HG02981 (cell line): Measurements from ENCODE around the gene HMX1.

Experiments
- ATAC-seq: cut with Tn5 transposase; IDR thresholded peaks from one replicate; pipeline ENCODE4 v1.9.1; 2021; ENCODE audit warnings: mild to moderate bottlenecking, moderate library complexity; ENCODE audit not compliant: unreplicated experiment

The HMX1 gene

GRCh38 chr4:8871417-8872401 lies at the start of gene HMX1:
Gene HMX1 (minus strand): TSS chr4:8871839. CDS start chr4:8871614, 225 bp downstream.
- ATAC-seq = no peak

GRCh38 chr4:8920969-8921368 lies 49.3 kb upstream of the HMX1 start:
- no peak for ATAC-seq

- no peak for ATAC-seq
Measured at GRCh38 chr4:8920289-8920965, 48.8 kb upstream of the HMX1 start.

GRCh38 chr4:8919651-8920288 lies 48.1 kb upstream of the HMX1 start:
- no peak for ATAC-seq

GRCh38 chr4:8917868-8918783 lies 46.5 kb upstream of the HMX1 start:
- peak; percentile 74 for ATAC-seq

GRCh38 chr4:8917321-8917811 lies 45.7 kb upstream of the HMX1 start:
- no peak for ATAC-seq

GRCh38 chr4:8916906-8917305 lies 45.3 kb upstream of the HMX1 start:
- no peak for ATAC-seq

GRCh38 chr4:8916351-8916885 lies 44.8 kb upstream of the HMX1 start:
- ATAC-seq = no peak

- no peak for ATAC-seq
Measured at GRCh38 chr4:8915201-8916200, 43.9 kb upstream of the HMX1 start.

- ATAC-seq = no peak
Measured at GRCh38 chr4:8914461-8915171, 43.0 kb upstream of the HMX1 start.

- ATAC-seq = no peak
Measured at GRCh38 chr4:8913858-8914460, 42.3 kb upstream of the HMX1 start.

GRCh38 chr4:8913121-8913857 lies 41.6 kb upstream of the HMX1 start:
- ATAC-seq = no peak

GRCh38 chr4:8912506-8912905 lies 40.9 kb upstream of the HMX1 start:
- ATAC-seq = no peak

- no peak for ATAC-seq
Measured at GRCh38 chr4:8912089-8912455, 40.4 kb upstream of the HMX1 start.

- no peak for ATAC-seq
Measured at GRCh38 chr4:8911316-8912088, 39.9 kb upstream of the HMX1 start.

GRCh38 chr4:8910822-8911315 lies 39.2 kb upstream of the HMX1 start:
- ATAC-seq = no peak
